Measurements from ENCODE around the gene MPIG6B. TPM values are rescaled to one million over a fixed set of nuclear protein-coding genes. Genes with fewer than 3 reads are reported as not detected.
A peak's percentile ranks its signal among the peaks of the same experiment; 100 is the strongest.

MPIG6B gene
- total RNA-seq, 1 donor from 2014 or later: not detected

DNA sequence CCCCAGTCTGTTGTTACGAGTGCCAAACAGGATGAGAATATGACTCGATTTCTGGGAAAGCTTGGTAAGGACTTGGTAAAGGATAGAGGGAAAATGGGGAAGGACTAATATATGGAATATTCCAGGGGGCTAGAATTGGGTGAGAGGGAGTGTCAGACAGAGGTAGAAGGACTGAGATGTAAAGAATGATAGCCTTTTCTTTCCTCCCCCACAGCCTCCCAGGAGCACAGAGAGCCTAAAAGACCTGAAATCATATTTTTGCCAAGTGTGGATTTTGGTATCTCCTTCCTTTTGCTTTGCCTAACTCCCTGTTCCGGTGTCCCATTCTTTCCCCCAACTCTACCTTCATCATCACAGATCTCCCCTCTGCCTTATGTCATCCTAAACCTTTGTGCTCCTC, 19.7 kb downstream of the MPIG6B start:
- Mint-ChIP-seq H3K36me3 (ENCODE audit: low read depth) (peaks cover 2% of the 10 kb centered on the region), H3K4me3 (ENCODE audit: unreplicated experiment) (no peak overlapping the region), H3K9me3 (ENCODE audit: low read depth) (no peaks in the 10 kb centered on the region), H3K27me3 (ENCODE audit: low read depth) (no peaks in the 10 kb centered on the region), H3K4me1 (ENCODE audit: low read depth) (peaks cover 27% of the 10 kb centered on the region), H3K27ac (ENCODE audit: unreplicated experiment) (no peak overlapping the region)
- TF ChIP-seq, protein P1, sequence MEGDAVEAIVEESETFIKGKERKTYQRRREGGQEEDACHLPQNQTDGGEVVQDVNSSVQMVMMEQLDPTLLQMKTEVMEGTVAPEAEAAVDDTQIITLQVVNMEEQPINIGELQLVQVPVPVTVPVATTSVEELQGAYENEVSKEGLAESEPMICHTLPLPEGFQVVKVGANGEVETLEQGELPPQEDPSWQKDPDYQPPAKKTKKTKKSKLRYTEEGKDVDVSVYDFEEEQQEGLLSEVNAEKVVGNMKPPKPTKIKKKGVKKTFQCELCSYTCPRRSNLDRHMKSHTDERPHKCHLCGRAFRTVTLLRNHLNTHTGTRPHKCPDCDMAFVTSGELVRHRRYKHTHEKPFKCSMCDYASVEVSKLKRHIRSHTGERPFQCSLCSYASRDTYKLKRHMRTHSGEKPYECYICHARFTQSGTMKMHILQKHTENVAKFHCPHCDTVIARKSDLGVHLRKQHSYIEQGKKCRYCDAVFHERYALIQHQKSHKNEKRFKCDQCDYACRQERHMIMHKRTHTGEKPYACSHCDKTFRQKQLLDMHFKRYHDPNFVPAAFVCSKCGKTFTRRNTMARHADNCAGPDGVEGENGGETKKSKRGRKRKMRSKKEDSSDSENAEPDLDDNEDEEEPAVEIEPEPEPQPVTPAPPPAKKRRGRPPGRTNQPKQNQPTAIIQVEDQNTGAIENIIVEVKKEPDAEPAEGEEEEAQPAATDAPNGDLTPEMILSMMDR (IDR thresholded peaks at IDR 0.05): no peak
- no peak for DNase-seq (ENCODE audit: low spot score)

DNA sequence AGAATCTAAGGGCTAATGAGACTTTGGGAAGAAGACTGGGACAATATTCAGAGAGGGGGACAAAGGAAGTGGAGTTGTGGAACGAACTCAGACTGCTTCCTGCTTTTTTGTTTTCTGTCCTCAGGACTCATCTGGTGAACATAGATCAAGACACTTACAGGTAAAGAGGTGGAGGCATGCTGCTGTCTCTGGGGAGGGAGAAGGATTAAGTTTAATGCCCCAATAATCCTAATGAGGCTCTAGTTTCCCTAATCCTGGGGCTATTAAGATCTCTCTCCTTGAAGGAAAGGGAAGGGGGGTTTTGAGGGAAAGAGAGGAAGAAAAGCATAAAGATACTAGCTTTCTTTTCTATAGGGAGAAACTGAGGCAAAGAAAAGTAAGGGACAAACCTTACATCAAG, 21.2 kb downstream of the MPIG6B start:
- Mint-ChIP-seq H3K4me3 (ENCODE audit: unreplicated experiment) (no peak overlapping the region), H3K36me3 (ENCODE audit: low read depth) (peaks cover 2% of the 10 kb centered on the region), H3K27ac (ENCODE audit: unreplicated experiment) (no peak overlapping the region), H3K4me1 (ENCODE audit: low read depth) (peaks cover 14% of the 10 kb centered on the region), H3K27me3 (ENCODE audit: low read depth) (no peaks in the 10 kb centered on the region), H3K9me3 (ENCODE audit: low read depth) (no peaks in the 10 kb centered on the region)
- no peak for DNase-seq (ENCODE audit: low spot score)
- TF ChIP-seq, protein P1 (IDR thresholded peaks at IDR 0.05): no peak

DNA sequence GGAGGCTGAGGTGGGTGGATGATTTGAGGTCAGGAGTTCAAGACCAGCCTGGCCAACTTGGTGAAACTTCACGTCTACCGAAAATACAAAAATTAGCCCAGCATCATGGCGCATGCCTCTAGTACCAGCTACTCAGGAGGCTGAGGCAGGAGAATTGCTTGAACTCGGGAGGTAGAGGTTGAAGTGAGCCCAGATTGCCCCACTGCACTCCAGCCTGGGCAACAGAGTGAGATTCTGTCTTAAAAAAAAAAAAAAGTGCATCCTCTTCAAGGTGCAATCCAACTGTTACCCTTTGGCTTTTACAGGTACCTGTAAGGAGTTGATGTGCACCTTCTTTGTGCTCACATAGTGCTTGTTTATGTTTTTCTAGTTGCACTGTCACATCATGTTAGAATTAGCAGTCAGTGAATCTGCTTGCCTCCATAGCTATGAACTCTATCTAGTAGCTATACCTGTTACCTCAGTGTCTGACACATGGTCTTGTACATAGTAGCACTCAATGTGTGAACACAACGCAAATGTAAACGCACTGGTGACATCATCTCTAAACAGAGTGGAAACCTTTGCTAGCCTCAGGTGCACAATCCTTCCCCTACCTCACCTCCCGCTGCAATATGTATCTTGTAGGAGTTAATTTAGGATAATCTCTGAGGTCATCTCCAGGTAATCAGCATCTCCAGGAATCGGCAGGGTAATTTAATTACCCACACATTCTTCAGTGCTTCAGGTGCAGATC, 26.3 kb downstream of the MPIG6B start:
- no peak overlapping the region for H3K27ac Mint-ChIP-seq (ENCODE audit: unreplicated experiment)
- no peaks in the 10 kb centered on the region for H3K27me3 Mint-ChIP-seq (ENCODE audit: low read depth)
- no peaks in the 10 kb centered on the region for H3K9me3 Mint-ChIP-seq (ENCODE audit: low read depth)
- no peak for DNase-seq (ENCODE audit: low spot score)
- H3K4me1 Mint-ChIP-seq (ENCODE audit: low read depth): peaks cover 14% of the 10 kb centered on the region
- H3K36me3 Mint-ChIP-seq (ENCODE audit: low read depth): peaks cover 2% of the 10 kb centered on the region
- no peak overlapping the region for H3K4me3 Mint-ChIP-seq (ENCODE audit: unreplicated experiment)
- TF ChIP-seq, protein P1 (IDR thresholded peaks at IDR 0.05): no peak

DNA sequence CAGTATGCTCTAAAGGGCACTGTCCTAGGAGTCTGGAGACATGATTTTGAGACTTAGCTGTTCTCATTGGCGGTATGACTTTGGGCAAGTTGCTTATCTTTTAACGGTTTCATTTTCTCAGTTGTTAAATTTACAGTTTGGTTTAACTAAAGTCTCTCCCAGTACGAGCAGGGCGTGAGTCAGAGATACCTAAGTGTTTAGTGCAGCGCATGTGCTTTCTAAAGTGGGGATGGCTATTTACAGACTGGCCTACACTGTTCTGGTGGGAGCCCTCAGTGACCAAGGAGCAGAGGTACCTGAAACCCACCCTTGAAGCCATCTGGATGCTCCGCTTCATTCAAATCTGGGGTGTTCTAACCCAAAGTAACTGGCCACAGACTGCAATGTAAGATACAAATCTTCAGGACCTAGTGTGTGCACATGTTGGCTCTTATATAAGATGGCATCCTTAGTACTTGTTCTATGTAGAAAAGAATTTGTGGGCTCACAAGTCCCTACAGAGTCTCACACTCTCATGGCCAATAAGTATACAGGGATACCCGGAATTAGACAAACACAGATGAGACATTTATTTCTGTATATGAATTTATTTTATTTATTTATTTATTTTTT, 27.3 kb downstream of the MPIG6B start:
- DNase-seq (ENCODE audit: low spot score): no peak
- H3K4me1 Mint-ChIP-seq (ENCODE audit: low read depth): peaks cover 14% of the 10 kb centered on the region
- TF ChIP-seq, protein P1 (IDR thresholded peaks at IDR 0.05): no peak
- H3K27me3 Mint-ChIP-seq (ENCODE audit: low read depth): no peaks in the 10 kb centered on the region
- no peaks in the 10 kb centered on the region for H3K9me3 Mint-ChIP-seq (ENCODE audit: low read depth)
- H3K4me3 Mint-ChIP-seq (ENCODE audit: unreplicated experiment): no peak overlapping the region
- H3K36me3 Mint-ChIP-seq (ENCODE audit: low read depth): no peaks in the 10 kb centered on the region
- H3K27ac Mint-ChIP-seq (ENCODE audit: unreplicated experiment): no peak overlapping the region

DNA sequence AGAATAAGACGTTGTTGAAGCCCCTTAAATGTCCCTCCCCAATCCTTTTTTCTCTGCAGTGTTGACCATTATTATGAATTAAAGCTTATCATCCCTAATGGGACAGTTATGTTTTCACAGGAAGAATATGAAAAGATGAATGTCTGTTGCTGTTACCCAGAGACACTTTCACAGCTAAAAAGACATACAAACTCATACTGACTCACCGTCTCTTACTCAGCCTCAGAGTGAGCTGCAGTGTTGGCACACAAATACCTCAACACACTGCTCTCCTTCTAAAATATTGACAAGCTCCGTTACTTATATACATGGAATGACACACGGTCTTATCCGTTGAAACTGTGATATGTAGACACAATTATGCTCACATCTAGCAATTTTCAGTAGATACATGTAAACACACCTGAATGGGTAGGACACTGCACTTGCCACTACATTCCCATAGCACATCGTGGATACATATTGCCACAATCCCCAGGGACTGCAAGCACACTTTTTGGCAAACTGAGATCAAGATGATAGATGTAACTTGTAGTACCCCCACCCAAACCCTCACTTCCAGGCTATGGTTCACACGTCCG, 29.7 kb downstream of the MPIG6B start:
- no peak for DNase-seq (ENCODE audit: low spot score)
- H3K27me3 Mint-ChIP-seq (ENCODE audit: low read depth): no peaks in the 10 kb centered on the region
- H3K36me3 Mint-ChIP-seq (ENCODE audit: low read depth): no peaks in the 10 kb centered on the region
- peak overlapping the region; percentile 75 for H3K27ac Mint-ChIP-seq (ENCODE audit: unreplicated experiment)
- no peak overlapping the region for H3K4me3 Mint-ChIP-seq (ENCODE audit: unreplicated experiment)
- TF ChIP-seq, protein P1 (IDR thresholded peaks at IDR 0.05): no peak
- peaks cover 10% of the 10 kb centered on the region for H3K4me1 Mint-ChIP-seq (ENCODE audit: low read depth)
- H3K9me3 Mint-ChIP-seq (ENCODE audit: low read depth): no peaks in the 10 kb centered on the region
